Lower leg skin (tissue), 4 donors: ENCODE measurements around the gene HDAC4. TPM values are rescaled to one million over a fixed set of nuclear protein-coding genes. Genes with fewer than 3 reads are reported as not detected.

Source experiments
- DNase-seq, 2 donors: peaks; one replicate each; pipeline ENCODE4 v3.0.0-alpha.2; 2019; ENCODE audit warnings: low spot score in 2 of 2
- H3K4me3 ChIP-seq: fragments of 200-600 bp; sonication (generic); 2 replicates; pipeline ENCODE4 v1.5.1; 2017; ENCODE audit warnings: mild to moderate bottlenecking, low read depth; ENCODE audit not compliant: poor library complexity, severe bottlenecking
- CTCF ChIP-seq, 3 donors: fragments of 450-650 bp; IDR thresholded peaks; one replicate each; pipeline ENCODE4 v1.5.1; 2016; ENCODE audit warnings: antibody characterized with exemption in 3 of 3, mild to moderate bottlenecking in 3 of 3, moderate library complexity in 2 of 3
- POLR2A ChIP-seq, 2 donors: fragments of 450-650 bp; IDR thresholded peaks; one replicate each; pipeline ENCODE4 v1.6.1; 2016 to 2017; ENCODE audit warnings: antibody characterized with exemption in 2 of 2, mild to moderate bottlenecking in 1 of 2, moderate library complexity in 1 of 2
- WGBS, 2 donors: methylation state at CpG; one replicate each; pipeline ENCODE4 v1.1.5; 2018; 5-methylcytosine and 5-hydroxymethylcytosine counted together
- intact Hi-C: fragments of 100-400 bp; cut with DNase I; formaldehyde crosslinking; loops from one replicate; pipeline ENCODE4 v1.15.0; 2023; ENCODE audit warnings: low total_unique reads
- total RNA-seq, 4 donors: library from RNA; depleted of rRNA; stranded (reverse); fragments of >200 nt; gene quantifications; one replicate each; pipeline ENCODE4 v1.1.0, GENCODE V29; 2016

The HDAC4 gene
- total RNA-seq, 4 donors from 2014 or later, result 27.4 to 85.5 (median 57.9) TPM

GRCh38 chr2:239291475-239292350 lies 109.1 kb downstream of the HDAC4 start:
- 88 to 89% methylated on average over 28 to 30 of the region's 30 CpGs for WGBS, 2 donors
- no peak for DNase-seq
- no peak overlapping the region for H3K4me3 ChIP-seq
- intact Hi-C loops, result no loop called here
- TF ChIP-seq POLR2A (IDR thresholded peaks at IDR 0.05) (no peak), CTCF (IDR thresholded peaks at IDR 0.05) (no peak)

- 60 to 65% methylated on average over 32 to 39 of the region's 39 CpGs for WGBS, 2 donors
- intact Hi-C loops, result no loop called here
- TF ChIP-seq CTCF (IDR thresholded peaks at IDR 0.05), result no peak
- TF ChIP-seq POLR2A (IDR thresholded peaks at IDR 0.05), result no peak
- no peak overlapping the region for H3K4me3 ChIP-seq
- no peak for DNase-seq
Measured at GRCh38 chr2:239290618-239291474, 110.0 kb downstream of the HDAC4 start.

- intact Hi-C loops, result no loop called here
- DNase-seq, result no peak
Measured at GRCh38 chr2:239289545-239289944, 111.3 kb downstream of the HDAC4 start.

GRCh38 chr2:239288951-239289511 lies 111.8 kb downstream of the HDAC4 start:
- intact Hi-C loops, result no loop called here
- WGBS, 2 donors, result 47 to 60% methylated on average over 7 of the region's 7 CpGs
- no peak for TF ChIP-seq POLR2A (IDR thresholded peaks at IDR 0.05)
- TF ChIP-seq CTCF (IDR thresholded peaks at IDR 0.05), result no peak
- DNase-seq, result no peak
- no peak overlapping the region for H3K4me3 ChIP-seq

More at GRCh38 chr2:239289545-239289944, 111.3 kb downstream of the HDAC4 start:
- WGBS, 2 donors, result 88 to 91% methylated on average over 6 of the region's 6 CpGs
- TF ChIP-seq CTCF (IDR thresholded peaks at IDR 0.05), result no peak
- no peak for TF ChIP-seq POLR2A (IDR thresholded peaks at IDR 0.05)
- H3K4me3 ChIP-seq, result no peak overlapping the region

- no peak overlapping the region for H3K4me3 ChIP-seq
- intact Hi-C loops, result no loop called here
- TF ChIP-seq POLR2A (IDR thresholded peaks at IDR 0.05), result no peak
- TF ChIP-seq CTCF (IDR thresholded peaks at IDR 0.05), result no peak
Measured at GRCh38 chr2:239288237-239288636, 112.6 kb downstream of the HDAC4 start.

More at GRCh38 chr2:239288237-239288636, 112.6 kb downstream of the HDAC4 start:
- WGBS, 2 donors, result 79 to 83% methylated on average over 4 of the region's 4 CpGs
- no peak for DNase-seq
